IPS-11a (cell line): ENCODE results near the gene CDYL2.

Experiments used
- H3K4me3 ChIP-seq: one replicate; pipeline ENCODE4 v1.5.1; 2013; ENCODE audit warnings: low read depth, low read length, control low read depth

The CDYL2 gene

GRCh38 chr16:80628254-80628653, 176.1 kb downstream of the CDYL2 start:
- H3K4me3 ChIP-seq = no peak overlapping the region

- no peak overlapping the region for H3K4me3 ChIP-seq
Measured at GRCh38 chr16:80627108-80627507, 177.3 kb downstream of the CDYL2 start.

DNA sequence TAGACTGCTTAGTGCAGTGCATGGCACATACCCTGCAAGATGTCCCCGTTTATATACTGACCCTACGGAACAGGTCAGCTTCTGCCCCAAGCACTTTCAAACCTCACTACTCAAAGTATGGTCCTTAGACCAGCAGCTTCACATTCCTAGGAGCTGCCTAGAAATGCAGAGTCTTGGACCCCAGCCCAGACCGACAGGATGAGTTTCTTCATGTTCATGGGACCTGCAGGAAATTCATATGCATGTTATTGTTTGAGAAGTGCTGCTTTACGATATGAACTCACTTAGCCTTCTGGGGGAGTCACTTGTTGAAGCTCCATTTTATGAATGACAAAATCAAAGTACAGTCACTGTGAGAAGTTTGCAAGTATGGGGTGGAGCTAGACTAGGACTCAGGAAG, 181.0 kb downstream of the CDYL2 start:
- no peak overlapping the region for H3K4me3 ChIP-seq

- no peak overlapping the region for H3K4me3 ChIP-seq
Measured at GRCh38 chr16:80622007-80622406, 182.4 kb downstream of the CDYL2 start.

DNA sequence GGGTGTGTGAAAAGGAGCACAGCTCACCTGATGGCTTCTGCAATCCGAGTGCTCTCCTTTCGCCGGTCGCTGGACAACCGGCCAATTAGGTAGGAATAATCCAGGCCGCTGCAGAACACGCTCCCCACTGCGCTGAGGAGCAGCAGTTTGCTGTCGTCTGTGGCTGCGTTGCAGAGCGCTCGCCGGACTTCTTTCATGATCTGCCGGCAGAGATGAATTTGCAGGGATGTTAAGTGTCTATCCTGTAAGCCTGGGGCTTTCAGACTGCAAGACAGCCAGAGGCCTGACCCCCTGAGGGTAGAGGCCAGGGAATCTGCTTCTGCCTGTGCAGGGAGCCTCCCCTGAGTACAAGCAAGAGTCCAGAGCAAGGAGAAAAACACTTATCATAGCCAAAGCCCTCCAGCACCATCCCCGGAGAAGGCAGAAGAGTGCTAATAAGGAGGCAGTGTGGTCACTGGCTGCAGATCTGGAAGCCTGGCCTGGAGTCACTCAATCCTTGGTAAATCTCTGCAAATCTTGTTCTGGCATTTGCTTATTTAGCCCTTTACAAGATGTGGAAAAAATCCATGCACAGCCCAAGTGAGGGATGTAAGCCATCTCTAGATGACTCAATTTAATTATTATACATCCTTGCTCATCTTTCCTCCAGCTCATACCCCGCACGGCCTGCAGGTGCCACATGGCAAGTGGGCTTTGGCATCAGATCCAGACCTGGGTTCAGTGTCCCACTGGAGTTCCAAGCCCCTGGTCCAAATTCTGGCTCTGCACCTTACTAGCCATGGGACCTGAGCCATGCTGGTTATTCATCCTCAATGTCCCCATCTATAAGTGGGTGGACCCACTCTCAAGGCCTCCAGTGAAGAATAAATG, 183.4 kb downstream of the CDYL2 start:
- no peak overlapping the region for H3K4me3 ChIP-seq

GRCh38 chr16:80619824-80620223, 184.6 kb downstream of the CDYL2 start:
- H3K4me3 ChIP-seq = no peak overlapping the region

GRCh38 chr16:80618862-80619648, 185.3 kb downstream of the CDYL2 start:
- no peak overlapping the region for H3K4me3 ChIP-seq

DNA sequence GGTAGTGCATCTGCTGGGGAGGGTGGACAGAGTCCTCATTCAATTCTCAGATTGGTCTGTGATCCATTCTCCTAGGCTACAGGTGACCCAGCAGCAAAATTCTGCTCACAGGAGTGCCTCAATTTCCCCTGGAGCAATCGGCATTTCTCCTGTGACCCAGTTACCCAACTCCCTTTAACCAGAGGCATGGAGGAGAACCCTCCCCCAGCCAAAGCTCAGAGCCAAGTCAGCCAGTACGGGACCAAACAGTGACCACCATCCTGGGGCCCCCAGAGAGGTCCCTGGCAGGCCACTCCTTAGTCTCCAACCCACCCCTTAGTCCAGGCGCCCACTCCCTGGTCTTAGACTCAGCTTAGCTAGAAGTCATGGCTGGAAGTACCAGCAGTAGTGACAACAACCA, 188.0 kb downstream of the CDYL2 start:
- H3K4me3 ChIP-seq = no peak overlapping the region

DNA sequence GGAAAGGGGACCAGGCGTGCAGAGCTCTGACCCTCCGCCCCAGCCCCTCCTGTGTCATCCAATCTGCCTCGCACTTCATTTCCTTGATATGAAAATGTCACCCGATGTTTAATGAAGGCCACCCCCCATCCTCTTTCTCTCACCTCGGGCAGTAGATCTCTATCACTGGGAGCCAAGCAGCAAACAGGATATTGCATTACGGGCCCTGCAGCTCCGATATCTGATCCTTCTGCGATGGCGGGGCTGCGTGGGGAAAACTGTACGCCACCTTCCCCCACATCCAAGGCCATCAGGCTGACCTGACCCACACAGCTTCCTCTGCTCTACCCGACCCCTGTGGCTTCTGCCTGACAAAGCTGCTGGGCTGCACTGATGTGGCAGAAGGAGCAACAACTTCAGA, 188.7 kb downstream of the CDYL2 start:
- no peak overlapping the region for H3K4me3 ChIP-seq

DNA sequence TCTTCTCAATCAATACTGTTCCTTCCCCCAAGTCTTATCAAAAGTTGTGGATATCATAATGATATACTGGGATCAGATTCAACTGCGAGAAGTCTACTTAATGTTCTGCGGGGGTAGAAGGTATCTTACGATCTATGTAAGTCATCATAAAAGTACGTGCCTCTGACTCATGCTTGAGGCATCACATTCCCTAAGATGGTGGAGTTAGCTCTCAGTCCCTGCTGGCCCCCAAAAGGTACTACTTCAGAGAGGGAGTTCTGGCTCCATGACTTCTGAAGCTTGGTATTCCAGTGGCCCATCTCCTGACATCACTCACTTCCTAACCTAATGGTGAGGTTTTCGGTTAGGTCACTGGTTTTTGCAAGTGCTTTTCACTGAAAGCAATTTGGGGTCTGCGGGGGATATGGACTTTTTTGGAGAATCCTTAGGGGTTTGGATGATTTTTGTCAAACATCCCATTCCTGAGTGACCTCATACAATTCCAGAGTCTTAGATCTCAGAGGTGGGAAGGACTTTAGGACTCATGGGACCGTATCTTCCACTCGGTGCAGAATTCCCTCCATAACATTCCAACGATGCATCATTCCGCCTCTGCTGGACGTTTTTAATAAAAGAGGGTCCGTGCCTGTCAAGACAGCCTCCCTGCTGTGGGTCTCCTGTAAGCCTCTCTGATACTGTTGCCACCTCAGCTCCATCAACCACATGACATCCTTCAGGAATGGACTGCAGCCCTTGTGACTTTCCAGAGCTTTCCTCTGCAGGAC, 189.3 kb downstream of the CDYL2 start:
- no peak overlapping the region for H3K4me3 ChIP-seq

GRCh38 chr16:80612461-80613017, 191.9 kb downstream of the CDYL2 start:
- no peak overlapping the region for H3K4me3 ChIP-seq

GRCh38 chr16:80611930-80612327, 192.5 kb downstream of the CDYL2 start:
- H3K4me3 ChIP-seq = no peak overlapping the region

DNA sequence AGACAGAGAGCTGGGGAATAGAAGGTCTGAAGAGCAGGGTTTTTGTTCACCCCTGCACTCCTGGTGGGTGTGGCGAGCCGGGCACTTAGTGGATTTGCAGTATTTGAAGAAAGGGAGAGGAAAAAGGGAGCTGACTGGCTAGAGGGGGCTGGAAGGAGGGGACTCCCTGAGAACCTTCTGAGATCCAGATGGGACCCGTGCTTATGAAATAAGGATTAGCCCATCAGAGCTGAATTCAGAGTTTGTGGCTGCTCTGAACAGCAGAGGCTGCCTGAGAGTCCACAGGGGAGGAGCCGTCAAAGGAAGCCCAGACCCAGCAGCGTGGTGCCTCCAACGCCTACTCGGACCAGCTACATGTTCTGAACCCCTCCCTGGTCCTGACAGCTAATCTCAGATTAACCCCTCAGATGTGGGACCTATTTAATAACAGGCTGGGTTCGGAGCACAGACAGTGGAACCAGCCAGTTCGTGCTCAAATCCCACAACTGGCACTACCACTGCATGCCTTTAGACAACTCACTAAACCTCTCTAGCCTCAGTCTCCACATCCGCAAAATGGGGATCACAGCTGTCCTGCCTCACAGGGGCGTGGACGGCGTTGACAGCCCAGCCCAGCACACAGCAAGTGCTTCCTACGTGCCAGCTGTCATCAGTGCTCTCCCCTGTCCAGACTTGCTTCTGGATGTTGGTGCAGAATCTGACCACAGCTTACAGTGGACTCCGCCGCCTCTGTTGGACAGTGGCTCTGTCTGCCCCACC, 193.0 kb downstream of the CDYL2 start:
- no peak overlapping the region for H3K4me3 ChIP-seq

GRCh38 chr16:80610481-80611156, 193.8 kb downstream of the CDYL2 start:
- H3K4me3 ChIP-seq = no peak overlapping the region

DNA sequence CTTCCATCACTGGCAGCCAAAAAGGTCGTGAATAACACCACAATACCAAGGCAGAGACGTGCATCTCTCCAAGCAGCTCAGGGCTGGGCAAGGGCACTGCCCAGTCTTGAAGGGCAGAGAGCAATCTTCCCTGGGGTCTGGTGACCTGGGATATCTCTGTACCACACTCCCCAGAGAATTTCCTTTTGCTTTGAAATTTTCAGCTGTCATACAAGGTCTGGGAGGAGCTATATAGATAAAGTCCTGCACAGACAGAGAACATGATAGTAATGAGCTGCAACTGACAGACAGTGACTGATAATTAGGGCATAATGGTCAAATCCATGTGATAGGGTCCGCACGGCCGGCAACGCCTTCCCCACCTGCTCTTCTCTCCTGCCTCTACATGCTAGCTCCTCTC, 195.5 kb downstream of the CDYL2 start:
- H3K4me3 ChIP-seq = no peak overlapping the region

GRCh38 chr16:80607204-80607603, 197.2 kb downstream of the CDYL2 start:
- H3K4me3 ChIP-seq = no peak overlapping the region

- no peak overlapping the region for H3K4me3 ChIP-seq
Measured at GRCh38 chr16:80606221-80606766, 198.1 kb downstream of the CDYL2 start.

DNA sequence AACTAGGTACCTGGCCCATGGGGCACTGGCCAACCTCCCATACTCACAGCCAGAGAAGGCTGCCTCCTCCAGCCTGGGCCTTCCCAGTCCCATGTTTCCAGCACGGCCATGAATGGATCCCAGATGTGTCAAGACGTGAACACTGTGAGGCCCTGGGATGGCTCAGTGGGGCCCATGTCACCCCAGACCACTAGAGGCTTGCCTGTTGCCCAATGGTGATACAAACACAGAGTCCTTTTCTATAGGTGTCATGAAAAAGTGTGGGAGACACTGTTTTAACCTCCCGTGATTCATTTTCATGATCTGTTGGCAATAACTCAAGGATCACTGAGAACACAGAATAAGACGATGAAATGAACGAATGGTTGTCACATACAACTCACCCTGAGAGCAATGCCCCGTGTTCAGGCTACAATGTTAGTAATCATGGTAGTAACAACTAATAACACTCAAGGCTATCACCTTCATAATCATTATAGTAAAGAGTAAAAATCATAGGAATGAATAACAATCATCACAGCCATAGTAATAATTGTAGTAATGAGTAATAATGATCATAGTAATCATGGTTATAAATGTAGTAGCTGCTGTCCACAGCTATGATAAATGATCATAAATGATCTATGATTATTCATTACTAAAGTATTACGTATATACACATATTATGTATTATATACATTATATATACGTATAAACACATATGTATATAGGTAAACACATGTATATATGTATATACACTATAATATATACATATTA, 199.6 kb downstream of the CDYL2 start:
- no peak overlapping the region for H3K4me3 ChIP-seq

GRCh38 chr16:80602894-80603293, 201.5 kb downstream of the CDYL2 start:
- H3K4me3 ChIP-seq = no peak overlapping the region
